GM19193 (cell line): ENCODE data around the gene NOSTRIN.

Source experiments
- POLR2A ChIP-seq: IDR thresholded peaks from 4 replicates; pipeline ENCODE4 v1.6.1; 2011; ENCODE audit not compliant: insufficient read depth, insufficient read length; ENCODE audit errors: extremely low read depth

Gene NOSTRIN

DNA sequence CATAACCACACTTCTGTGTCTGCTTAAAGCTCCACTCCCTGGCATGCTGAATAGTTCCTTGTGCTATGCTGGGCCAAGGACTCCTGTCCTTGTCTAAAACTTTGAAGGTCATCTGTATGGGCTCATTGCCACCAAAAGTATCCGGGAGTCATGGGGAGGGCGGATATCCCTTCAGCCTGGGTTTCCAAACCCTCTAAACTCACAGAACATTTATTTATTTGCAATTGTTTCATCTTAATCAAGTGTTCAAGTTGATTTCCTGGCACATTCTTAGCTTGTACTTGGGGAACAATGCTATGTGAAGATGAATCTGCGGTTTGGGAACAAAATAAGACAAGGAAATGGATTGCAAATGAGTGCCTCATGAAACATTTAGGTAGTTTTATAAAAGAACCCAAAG lies 1.8 kb downstream of the NOSTRIN start:
- no peak for TF ChIP-seq POLR2A

DNA sequence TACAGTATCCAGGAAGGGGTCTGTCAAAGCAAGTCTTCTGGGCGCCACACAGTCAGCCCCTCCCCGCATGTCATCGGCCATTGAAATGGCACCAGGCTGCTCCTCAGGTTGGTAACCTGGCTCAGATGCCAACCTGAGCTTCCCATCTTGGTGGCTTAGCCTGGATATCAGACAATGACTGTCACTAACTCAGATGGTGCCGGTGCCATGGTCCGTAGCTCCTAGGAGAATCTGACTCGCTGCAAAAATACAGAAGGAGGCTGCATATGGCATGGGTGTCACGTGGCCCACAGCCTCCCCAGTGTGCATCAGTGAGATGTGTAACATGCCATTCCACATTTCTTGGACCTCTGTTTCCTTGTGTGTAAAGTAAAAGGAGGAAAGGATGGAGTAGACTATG lies 3.2 kb downstream of the NOSTRIN start:
- TF ChIP-seq POLR2A = no peak

DNA sequence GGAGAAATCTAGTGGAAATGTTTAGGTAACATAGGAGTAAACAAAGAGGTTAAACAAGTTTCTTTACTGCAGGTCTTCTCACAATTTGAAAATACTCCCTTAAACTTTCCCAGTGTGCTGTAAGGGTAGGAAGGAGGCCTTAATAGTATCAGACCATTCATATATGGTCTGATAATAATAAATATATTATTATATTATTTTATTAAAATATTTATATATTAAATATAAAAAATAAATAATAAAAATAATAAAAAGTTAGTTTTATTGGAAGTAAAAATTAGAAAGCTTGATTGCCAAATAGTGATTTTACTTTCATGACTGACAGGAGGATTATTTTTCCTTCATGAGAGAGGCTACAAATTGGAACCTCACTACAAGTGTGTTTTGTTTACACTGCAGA lies 7.1 kb downstream of the NOSTRIN start:
- no peak for TF ChIP-seq POLR2A

DNA sequence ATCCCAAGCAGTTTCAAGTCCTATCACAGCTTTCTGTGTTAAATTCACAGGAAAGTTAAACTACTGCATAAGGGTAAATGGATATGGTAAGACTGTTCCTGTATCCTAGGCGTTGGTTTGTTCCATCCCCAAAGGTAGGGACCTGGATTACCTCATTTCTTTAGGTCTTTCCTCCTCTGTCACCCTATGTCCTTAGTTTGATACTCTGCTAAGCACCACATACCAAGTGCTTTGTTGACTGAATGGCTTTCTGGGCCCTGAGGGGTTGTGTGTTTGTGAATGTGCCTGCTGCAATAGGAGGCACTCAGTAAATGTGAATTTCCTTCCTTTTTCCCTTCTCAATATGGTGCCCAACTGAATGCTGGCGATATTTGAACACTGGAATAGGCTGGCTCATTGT lies 7.8 kb downstream of the NOSTRIN start:
- TF ChIP-seq POLR2A = no peak

DNA sequence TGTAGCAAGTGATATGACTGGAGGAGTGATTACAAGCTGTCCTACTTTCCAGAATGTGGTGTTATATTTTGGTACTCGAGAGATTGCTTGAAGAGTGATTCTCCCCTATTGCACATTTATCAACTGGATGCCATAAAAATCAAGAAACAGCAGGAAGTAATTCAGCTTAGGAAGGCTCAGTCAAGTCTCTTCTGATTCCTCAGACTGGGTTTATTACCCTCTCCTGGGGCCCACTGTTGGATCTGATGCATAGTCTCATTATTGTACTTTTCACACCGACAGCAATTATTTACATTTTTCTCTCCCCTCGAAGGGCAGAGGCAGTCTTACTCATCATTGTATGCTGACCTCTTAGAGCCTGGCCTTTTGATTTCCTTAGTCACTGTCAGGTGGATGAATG lies 9.3 kb downstream of the NOSTRIN start:
- TF ChIP-seq POLR2A = no peak

DNA sequence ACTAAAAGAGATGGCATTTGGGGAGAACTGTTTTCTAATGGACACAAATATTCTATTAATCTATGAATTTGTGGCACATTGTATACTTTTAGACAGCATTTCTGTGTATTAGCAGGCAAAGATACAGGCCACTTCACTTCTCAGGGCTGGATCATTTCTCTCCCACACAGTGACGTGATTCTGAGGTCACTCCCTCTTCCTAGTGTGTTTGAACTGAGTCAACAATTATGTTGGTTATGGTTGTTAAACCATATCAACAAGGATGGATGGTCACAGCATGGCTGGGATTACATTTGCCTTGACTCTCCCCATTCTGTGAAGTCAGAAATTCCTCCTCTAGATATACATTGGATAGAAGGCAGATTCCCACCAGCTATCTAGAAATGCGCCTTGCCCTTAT lies 11.6 kb downstream of the NOSTRIN start:
- TF ChIP-seq POLR2A = no peak

DNA sequence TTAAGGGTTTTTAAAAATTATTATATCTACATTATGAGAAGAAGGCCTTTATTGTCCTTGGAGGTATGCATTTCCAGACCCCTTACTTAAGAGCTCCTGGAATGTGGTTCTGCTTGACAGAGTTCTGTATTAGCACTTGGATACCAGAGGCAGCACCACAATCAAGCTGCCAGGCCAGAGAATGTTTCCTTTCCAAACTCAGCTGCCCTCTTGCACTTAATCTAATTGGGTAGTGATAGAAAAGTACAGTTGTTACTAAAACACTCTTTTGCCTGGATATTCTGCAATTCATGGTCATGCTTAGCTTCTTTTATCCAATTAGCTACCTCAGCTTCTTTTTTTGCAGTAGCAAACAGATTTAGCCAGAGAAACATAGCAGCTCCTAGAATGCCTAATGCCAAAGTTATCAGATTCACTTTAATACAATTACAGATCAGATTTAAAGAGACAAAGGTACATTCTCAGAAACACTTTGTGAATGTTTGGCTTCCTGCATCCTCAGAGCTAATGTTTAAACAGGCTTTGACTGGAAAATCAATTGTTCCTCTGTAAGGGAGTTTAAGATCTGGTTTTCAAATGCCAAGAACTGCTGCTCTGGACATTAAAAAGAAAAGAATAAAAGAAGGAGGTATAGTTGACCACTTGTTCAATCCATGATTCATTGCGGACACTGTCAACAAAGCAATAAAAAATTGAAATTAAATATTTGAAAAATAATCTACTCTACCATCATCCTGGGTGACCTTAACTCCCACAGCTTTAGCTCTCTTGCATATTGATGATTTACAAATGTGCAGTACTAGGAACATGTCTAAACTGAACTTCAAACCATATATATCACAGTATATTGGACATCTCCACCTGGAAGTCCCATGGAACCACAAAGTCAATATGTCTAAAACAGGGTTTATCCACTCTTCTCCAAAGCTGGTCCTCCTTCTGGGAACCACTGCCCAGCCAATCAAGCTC lies 12.8 kb downstream of the NOSTRIN start:
- TF ChIP-seq POLR2A = no peak

DNA sequence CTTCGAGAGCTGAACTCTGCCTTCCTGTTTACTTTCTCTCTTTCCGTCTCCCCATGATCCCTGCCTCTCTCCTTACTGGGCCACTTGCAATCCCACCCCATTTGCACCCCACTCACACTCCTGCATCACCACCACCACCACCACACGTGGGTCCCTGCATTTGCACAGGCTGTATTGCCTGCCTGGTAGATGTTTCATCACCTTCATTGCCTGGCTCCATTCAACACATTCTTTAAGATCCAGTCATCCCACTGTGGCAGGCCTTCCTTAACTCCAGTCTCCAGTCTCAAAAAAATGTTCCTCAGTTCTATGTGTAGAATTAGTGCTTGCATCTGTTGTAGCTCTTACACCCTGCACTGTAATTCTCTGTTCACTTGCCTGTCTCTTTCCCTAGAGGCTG lies 13.9 kb downstream of the NOSTRIN start:
- TF ChIP-seq POLR2A = no peak

DNA sequence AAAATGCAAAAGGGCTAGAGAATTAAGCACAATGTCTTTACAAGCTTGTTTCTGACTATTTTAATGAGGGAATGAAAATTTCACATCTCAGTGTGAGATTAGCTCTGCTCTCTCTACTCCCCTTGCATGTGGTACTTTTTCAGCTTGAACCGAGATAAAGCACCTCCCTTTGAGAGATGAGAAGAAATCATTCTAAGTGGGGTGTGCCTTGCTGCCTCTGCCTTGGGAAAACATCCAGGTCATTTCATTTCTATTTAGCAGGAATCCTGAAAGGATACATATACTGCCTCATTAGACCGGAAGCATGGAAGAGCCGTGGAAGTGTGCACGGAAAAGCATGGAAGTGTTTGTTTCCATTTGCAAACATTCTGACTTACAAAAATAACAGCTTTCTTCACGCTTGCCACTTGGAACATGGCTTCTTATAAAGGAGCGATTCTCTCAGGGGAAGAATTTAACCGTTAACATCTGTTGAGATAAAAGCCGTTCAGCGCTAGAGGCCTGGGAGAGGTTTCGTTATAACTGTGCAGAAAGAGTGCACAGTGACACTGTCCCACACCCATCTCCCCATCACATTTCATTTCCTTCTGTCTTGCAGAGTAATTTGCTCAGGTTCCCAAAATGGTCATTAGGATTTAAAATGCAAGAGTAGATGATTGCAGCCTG lies 16.7 kb downstream of the NOSTRIN start:
- no peak for TF ChIP-seq POLR2A

DNA sequence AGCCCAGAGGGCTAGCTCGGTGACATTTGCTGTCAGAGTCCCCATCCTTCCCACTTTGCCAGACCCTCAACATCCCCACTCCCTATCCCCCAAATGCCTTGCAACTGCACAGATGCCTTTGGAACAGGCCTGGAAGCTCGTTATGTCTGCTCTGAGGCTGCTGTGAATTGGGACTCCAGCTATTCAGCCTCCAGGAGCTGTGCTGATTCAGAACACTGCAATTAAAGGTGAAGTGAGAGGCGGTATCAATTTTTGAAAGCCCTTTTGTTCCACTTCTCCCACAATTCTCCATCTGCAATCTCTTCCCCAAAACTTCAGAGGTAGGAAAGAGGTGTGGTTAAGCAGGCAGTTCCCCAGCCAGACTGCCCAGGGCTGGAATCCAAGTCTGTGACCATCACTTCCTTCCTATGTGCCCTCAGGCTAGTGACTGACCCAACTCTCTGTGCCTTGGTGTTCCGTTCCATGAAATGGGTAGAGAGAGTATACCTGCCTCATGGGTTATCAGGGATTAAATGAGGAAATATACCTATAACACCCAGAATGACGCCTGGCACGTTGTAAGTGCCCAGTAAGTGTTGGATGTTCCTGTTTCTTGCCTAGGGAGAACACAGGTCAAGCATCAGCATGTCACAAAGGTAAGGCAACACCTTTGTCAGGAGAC lies 17.5 kb downstream of the NOSTRIN start:
- TF ChIP-seq POLR2A = no peak

DNA sequence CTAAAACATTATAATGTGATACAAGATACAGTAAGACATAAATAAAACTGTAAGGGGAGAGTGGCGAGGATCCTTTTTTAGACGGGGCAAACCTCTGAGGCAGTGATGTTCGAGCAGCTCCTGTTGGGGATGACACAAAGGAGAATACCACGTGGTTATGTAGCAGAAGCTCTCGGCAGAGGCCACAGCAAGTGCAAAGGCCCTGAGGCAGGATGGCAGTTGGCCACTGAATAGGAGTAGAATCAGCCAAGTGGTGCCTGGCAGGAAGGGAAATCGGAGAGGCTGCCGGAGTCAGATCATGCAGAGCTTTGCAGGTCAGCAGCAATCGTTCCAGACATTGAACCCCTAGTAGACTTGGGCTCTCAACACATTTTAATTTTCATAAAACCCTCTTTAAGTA lies 19.1 kb downstream of the NOSTRIN start:
- no peak for TF ChIP-seq POLR2A

DNA sequence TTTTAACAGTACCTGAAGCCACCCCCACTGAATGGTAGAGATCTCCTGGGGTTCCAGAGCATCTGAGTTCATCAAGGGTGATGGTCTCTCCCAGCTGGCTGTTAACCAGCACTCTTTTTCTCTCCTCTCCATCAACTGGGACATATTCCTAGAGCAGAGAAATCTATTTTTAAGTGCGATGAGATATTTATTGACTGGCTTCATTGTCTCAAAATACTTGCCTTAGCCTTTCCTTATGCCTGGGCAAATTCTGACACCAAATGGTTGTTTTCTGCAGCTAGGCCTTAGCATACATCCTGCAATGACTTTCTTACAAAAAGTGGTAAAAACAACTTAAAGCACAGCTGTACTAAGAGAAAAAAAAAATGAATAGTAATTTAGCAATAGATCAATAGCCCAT lies 19.6 kb downstream of the NOSTRIN start:
- no peak for TF ChIP-seq POLR2A

DNA sequence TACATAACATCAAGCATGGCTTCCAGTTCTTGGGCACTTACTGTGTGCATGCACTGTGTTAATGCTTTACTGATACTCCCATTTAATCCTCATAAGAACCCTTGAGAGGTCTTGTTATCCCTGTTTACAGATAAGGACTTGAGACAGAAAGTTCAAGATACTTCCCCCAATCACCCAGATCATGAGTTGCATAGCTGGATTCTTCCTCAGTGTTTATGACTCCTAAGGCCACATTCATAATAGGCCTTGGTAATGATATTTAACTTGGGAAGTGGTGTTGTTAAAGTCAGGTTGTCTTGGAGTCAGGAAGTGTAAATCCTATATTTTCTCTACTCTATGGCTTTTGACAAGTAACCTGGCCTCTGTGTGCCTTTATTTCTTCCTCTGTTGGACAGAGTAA lies 22.7 kb downstream of the NOSTRIN start:
- TF ChIP-seq POLR2A = no peak

DNA sequence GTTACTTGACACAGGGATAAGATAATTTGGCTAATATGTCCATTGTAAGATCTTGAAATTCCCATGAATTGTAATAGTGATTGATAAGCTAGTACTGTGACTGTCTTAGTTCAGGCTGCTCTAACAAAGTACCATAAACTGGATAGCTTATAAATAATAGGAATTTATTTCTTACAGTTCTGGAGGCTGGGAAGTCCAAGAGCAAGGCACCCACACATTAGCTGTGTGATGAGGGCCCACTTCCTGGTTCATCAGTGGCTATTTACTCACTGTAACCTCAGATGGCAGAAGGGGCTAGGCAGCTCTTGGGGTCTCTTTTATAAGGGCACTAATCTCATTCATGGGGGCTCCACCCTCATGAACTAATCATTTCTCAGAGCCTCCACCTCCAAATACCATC lies 28.5 kb downstream of the NOSTRIN start:
- TF ChIP-seq POLR2A = no peak

DNA sequence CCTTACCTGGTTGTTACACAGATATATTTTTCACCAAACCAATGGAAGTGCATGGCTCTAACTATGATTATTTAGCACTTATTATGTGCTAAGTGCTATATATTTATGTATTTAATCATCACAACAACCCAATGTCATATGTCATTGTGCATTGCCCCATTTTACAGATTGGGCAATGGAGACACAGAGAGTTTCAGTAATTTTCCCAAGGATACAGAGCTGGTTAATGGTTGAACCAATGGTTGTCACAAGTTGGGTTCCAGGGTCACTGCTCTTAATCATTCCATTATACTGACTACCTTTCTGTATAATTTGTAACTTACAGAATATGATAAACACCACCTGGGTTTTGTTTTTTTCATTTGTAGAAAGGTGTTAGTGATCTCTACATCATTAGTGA lies 29.2 kb downstream of the NOSTRIN start:
- TF ChIP-seq POLR2A = no peak
